Calu3 (cell line): ENCODE measurements around the gene ALDH1L1. TPM values are rescaled to one million over a fixed set of nuclear protein-coding genes. Genes with fewer than 3 reads are reported as not detected.

ENCODE experiments used
- BruUV-seq: library from RNA; stranded (reverse); fragments of 400-500 nt; replicated peaks from 2 replicates; lab custom pipeline; 2021; lab: Mats Ljungman, UMichigan
- CTCF ChIA-PET: fragments of 300-600 bp; sonication (Branson Sonifier 250); formaldehyde crosslinking; loops from one replicate; lab custom pipeline; 2022; ENCODE audit warnings: antibody characterized with exemption; lab: Charles Lee
- DNase-seq: peaks from one replicate; pipeline ENCODE4 v3.0.0; 2022
- H3K27ac Mint-ChIP-seq: one replicate; pipeline ENCODE4 v1.8.0; 2022; ENCODE audit warnings: mixed read lengths; ENCODE audit not compliant: unreplicated experiment
- H3K27me3 Mint-ChIP-seq: one replicate; pipeline ENCODE4 v1.8.0; 2022; ENCODE audit warnings: mixed read lengths; ENCODE audit not compliant: unreplicated experiment
- H3K36me3 Mint-ChIP-seq: one replicate; pipeline ENCODE4 v1.8.0; 2022; ENCODE audit warnings: mild to moderate bottlenecking, moderate library complexity, mixed read lengths; ENCODE audit not compliant: insufficient read depth, unreplicated experiment
- H3K4me1 Mint-ChIP-seq: one replicate; pipeline ENCODE4 v1.8.0; 2022; ENCODE audit warnings: mild to moderate bottlenecking, low read depth, mixed read lengths; ENCODE audit not compliant: unreplicated experiment
- H3K4me3 Mint-ChIP-seq: one replicate; pipeline ENCODE4 v1.8.0; 2022; ENCODE audit warnings: mild to moderate bottlenecking, low read depth, moderate library complexity, mixed read lengths; ENCODE audit not compliant: unreplicated experiment
- H3K9me3 Mint-ChIP-seq: one replicate; pipeline ENCODE4 v1.8.0; 2022; ENCODE audit warnings: low read depth, mixed read lengths; ENCODE audit not compliant: unreplicated experiment
- CTCF ChIP-seq: fragments of 200-600 bp; IDR thresholded peaks from one replicate; pipeline ENCODE4 v1.8.0; 2022; ENCODE audit warnings: antibody characterized with exemption; ENCODE audit not compliant: unreplicated experiment
- intact Hi-C: fragments of 100-400 bp; cut with micrococcal nuclease; formaldehyde crosslinking; loops from one replicate; pipeline ENCODE4 v1.10.0; 2022; ENCODE audit not compliant: unreplicated experiment
- total RNA-seq: library from RNA; stranded (reverse); gene quantifications from 2 replicates; pipeline ENCODE4 v1.2.3, GENCODE V29; 2022

The ALDH1L1 gene
- total RNA-seq, 1 experiment from 2014 or later = 4.4 TPM

GRCh38 chr3:126085841-126086240 is 94.5 kb downstream of the ALDH1L1 start:
- H3K9me3 Mint-ChIP-seq = peaks cover 6% of the 10 kb centered on the region
- CTCF ChIA-PET = interaction anchor here (0.7 kb wide), 1 partner anchor 1015 kb away, joined by 5 read pairs; no protein-coding TSS in a partner anchor
- intact Hi-C loops = no loop called here
- peaks cover 34% of the 10 kb centered on the region for H3K4me1 Mint-ChIP-seq
- TF ChIP-seq CTCF = no peak
- H3K36me3 Mint-ChIP-seq = peaks cover 34% of the 10 kb centered on the region
- peaks cover 3% of the 10 kb centered on the region for H3K27me3 Mint-ChIP-seq
- no peak overlapping the region for H3K27ac Mint-ChIP-seq
- no TSS peak for BruUV-seq
- no peak for DNase-seq
- peak overlapping the region; percentile 73 for H3K4me3 Mint-ChIP-seq

- Mint-ChIP-seq H3K36me3 (peaks cover 34% of the 10 kb centered on the region), H3K4me3 (peak overlapping the region; percentile 73), H3K27me3 (no peaks in the 10 kb centered on the region), H3K9me3 (peaks cover 3% of the 10 kb centered on the region), H3K4me1 (peaks cover 36% of the 10 kb centered on the region), H3K27ac (peak overlapping the region; percentile 25)
- no peak for TF ChIP-seq CTCF
- CTCF ChIA-PET = no interaction called here
- intact Hi-C loops = no loop called here
- DNase-seq = no peak
- no TSS peak for BruUV-seq
Observed at GRCh38 chr3:126085276-126085675, 95.1 kb downstream of the ALDH1L1 start.

- Mint-ChIP-seq H3K4me1 (peaks cover 36% of the 10 kb centered on the region), H3K36me3 (peaks cover 34% of the 10 kb centered on the region), H3K9me3 (peaks cover 3% of the 10 kb centered on the region), H3K27ac (peak overlapping the region; percentile 25), H3K27me3 (no peaks in the 10 kb centered on the region), H3K4me3 (peak overlapping the region; percentile 73)
- intact Hi-C loops = loop anchor here (5.0 kb wide), 1 partner anchor 112 kb away; no protein-coding TSS in a partner anchor
- no TSS peak for BruUV-seq
- TF ChIP-seq CTCF = no peak
- CTCF ChIA-PET = interaction anchor here (0.6 to 1.4 kb wide), 3 partner anchors 8 to 20 kb away, joined by 3 to 5 read pairs (median 3); no protein-coding TSS in a partner anchor
- no peak for DNase-seq
Observed at GRCh38 chr3:126084768-126085180, 95.6 kb downstream of the ALDH1L1 start.

GRCh38 chr3:126083913-126084767 is 96.2 kb downstream of the ALDH1L1 start, which contains the start of gene SLC41A3:
Gene SLC41A3 (minus strand): TSS chr3:126084124. CDS start chr3:126068219, 15,905 bp downstream.
- H3K4me1 Mint-ChIP-seq = peaks cover 36% of the 10 kb centered on the region
- peaks cover 3% of the 10 kb centered on the region for H3K9me3 Mint-ChIP-seq
- CTCF ChIA-PET = interaction anchor here (0.6 to 1.4 kb wide), 5 partner anchors 9 to 243 kb away, joined by 3 to 13 read pairs (median 3); no protein-coding TSS in a partner anchor
- H3K4me3 Mint-ChIP-seq = peak within 1 kb of the TSS; percentile 73
- H3K27me3 Mint-ChIP-seq = no peaks in the 10 kb centered on the region
- DNase-seq = peak; percentile 98
- H3K27ac Mint-ChIP-seq = peak within 1 kb of the TSS; percentile 40
- BruUV-seq = TSS peak; percentile 54
- TF ChIP-seq CTCF = peak; percentile 49
- intact Hi-C loops = loop anchor here (5.0 kb wide), 1 partner anchor 112 kb away; no protein-coding TSS in a partner anchor
- peaks cover 34% of the 10 kb centered on the region for H3K36me3 Mint-ChIP-seq
